ENCODE data around the gene ZNF324B. TPM values are rescaled to one million over a fixed set of nuclear protein-coding genes. Genes with fewer than 3 reads are reported as not detected.
"Not testable (repeated sequence)": the region's sequence is repeated elsewhere in the genome, so short reads cannot be mapped to it uniquely, and the experiment has no call there.

The ZNF324B gene
- total RNA-seq, 1 donor from 2014 or later: 10.2 TPM

GRCh38 chr19:58480481-58480830 is 29.0 kb downstream of the ZNF324B start:
- DNase-seq (ENCODE audit: low read depth): no peak

- no peak for DNase-seq (ENCODE audit: low read depth)
These were observed 29.4 kb downstream of the ZNF324B start for GRCh38 chr19:58480831-58481230.

- no peak for DNase-seq (ENCODE audit: low read depth)
These were observed 30.9 kb downstream of the ZNF324B start for GRCh38 chr19:58482372-58482771.

- no peak for DNase-seq (ENCODE audit: low read depth)
These were observed 32.4 kb downstream of the ZNF324B start for GRCh38 chr19:58483776-58484175.

- not testable (repeated sequence) for DNase-seq (ENCODE audit: low read depth)
These were observed 32.9 kb downstream of the ZNF324B start for GRCh38 chr19:58484349-58484748.

- no peak for DNase-seq (ENCODE audit: low read depth)
These were observed 40.0 kb downstream of the ZNF324B start for GRCh38 chr19:58491393-58491792.

GRCh38 chr19:58492265-58492664 is 40.8 kb downstream of the ZNF324B start:
- no peak for DNase-seq (ENCODE audit: low read depth)

GRCh38 chr19:58497634-58498170 is 46.3 kb downstream of the ZNF324B start:
- DNase-seq (ENCODE audit: low read depth): no peak

- DNase-seq (ENCODE audit: low read depth): no peak
These were observed 47.0 kb downstream of the ZNF324B start for GRCh38 chr19:58498316-58499020.

- peak; percentile 97 for DNase-seq (ENCODE audit: low read depth)
These were observed 47.9 kb downstream of the ZNF324B start for GRCh38 chr19:58499021-58499927.

GRCh38 chr19:58500242-58500641 is 48.8 kb downstream of the ZNF324B start:
- DNase-seq (ENCODE audit: low read depth): no peak

Other genes starting within 250 kb of the ZNF324B start
- gene ZNF544, start 222.7 kb upstream of the ZNF324B start, total RNA-seq: 53.8 and 73.3 TPM in 2 replicates
- 4.2 and 10.9 TPM in 2 replicates for gene ZNF8, start 172.7 kb upstream of the ZNF324B start, total RNA-seq
- gene ERVK3-1, start 146.2 kb upstream of the ZNF324B start, total RNA-seq: 37.3 and 37.6 TPM in 2 replicates
- 1.4 and 4.0 TPM in 2 replicates for gene ZSCAN22, start 124.6 kb upstream of the ZNF324B start, total RNA-seq
- gene A1BG, start 98.1 kb upstream of the ZNF324B start, total RNA-seq: 6.2 TPM in 1 of 2 replicates, not detected in the other
- gene ZNF497, start 88.9 kb upstream of the ZNF324B start, total RNA-seq: 0.17 and 5.5 TPM in 2 replicates
- 5.9 and 6.4 TPM in 2 replicates for gene ZNF837, start 70.6 kb upstream of the ZNF324B start, total RNA-seq
- gene RPS5, start 64.4 kb upstream of the ZNF324B start, total RNA-seq: 847 and 2,009 TPM in 2 replicates
- not detected in 2 replicates for gene RNF225, start 56.0 kb upstream of the ZNF324B start, total RNA-seq
- 13.4 and 28.8 TPM in 2 replicates for gene ZNF584, start 43.0 kb upstream of the ZNF324B start, total RNA-seq
- gene ZNF132, start 11.5 kb upstream of the ZNF324B start, total RNA-seq: 3.1 and 7.6 TPM in 2 replicates
- 11.6 and 16.7 TPM in 2 replicates for gene ZNF324, start 15.5 kb downstream of the ZNF324B start, total RNA-seq
- 5.4 and 11.1 TPM in 2 replicates for gene ZNF446, start 24.7 kb downstream of the ZNF324B start, total RNA-seq
- 3.5 and 7.6 TPM in 2 replicates for gene SLC27A5, start 60.4 kb downstream of the ZNF324B start, total RNA-seq
- gene ZBTB45, start 68.2 kb downstream of the ZNF324B start, total RNA-seq: 3.1 and 10.2 TPM in 2 replicates
- 177 and 276 TPM in 2 replicates for gene TRIM28, start 92.4 kb downstream of the ZNF324B start, total RNA-seq
- gene CHMP2A, start 103.5 kb downstream of the ZNF324B start, total RNA-seq: 124 and 127 TPM in 2 replicates
- gene UBE2M, start 107.0 kb downstream of the ZNF324B start, total RNA-seq: 39.4 and 55.4 TPM in 2 replicates
- 11.6 and 30.6 TPM in 2 replicates for gene MZF1, start 121.7 kb downstream of the ZNF324B start, total RNA-seq

Measured in renal cortical epithelial cell (primary cell).